ENCODE results near the gene SACS.
A peak's percentile ranks its signal among the peaks of the same experiment; 100 is the strongest.

The SACS gene

GRCh38 chr13:23365652-23366051 is 67.8 kb downstream of the SACS start:
- DNase-seq: no peak
- no peaks in the 10 kb centered on the region for H3K9me3 ChIP-seq (ENCODE audit: severe bottlenecking)
- no peak overlapping the region for H3K4me3 ChIP-seq (ENCODE audit: low read depth, low read length)
- H3K27me3 ChIP-seq (ENCODE audit: insufficient read depth, low read depth, severe bottlenecking): no peaks in the 10 kb centered on the region
- no peak for TF ChIP-seq CTCF (IDR thresholded peaks at IDR 0.05; ENCODE audit: low read depth, low read length)
- peaks cover 94% of the 10 kb centered on the region for H3K36me3 ChIP-seq
- no peak overlapping the region for H3K27ac ChIP-seq

GRCh38 chr13:23359882-23360281 is 73.6 kb downstream of the SACS start:
- no peak overlapping the region for H3K27ac ChIP-seq
- H3K4me3 ChIP-seq (ENCODE audit: low read depth, low read length): no peak overlapping the region
- DNase-seq: no peak
- no peaks in the 10 kb centered on the region for H3K9me3 ChIP-seq (ENCODE audit: severe bottlenecking)
- no peak for TF ChIP-seq CTCF (IDR thresholded peaks at IDR 0.05; ENCODE audit: low read depth, low read length)
- peaks cover 89% of the 10 kb centered on the region for H3K36me3 ChIP-seq
- H3K27me3 ChIP-seq (ENCODE audit: insufficient read depth, low read depth, severe bottlenecking): no peaks in the 10 kb centered on the region

GRCh38 chr13:23357349-23357748 is 76.2 kb downstream of the SACS start:
- no peak for TF ChIP-seq CTCF (IDR thresholded peaks at IDR 0.05; ENCODE audit: low read depth, low read length)
- Histone ChIP-seq H3K36me3 (peaks cover 85% of the 10 kb centered on the region), H3K27ac (no peak overlapping the region)

GRCh38 chr13:23356368-23356767 is 77.1 kb downstream of the SACS start:
- no peak for DNase-seq
- Histone ChIP-seq H3K4me3 (ENCODE audit: low read depth, low read length) (no peak overlapping the region), H3K36me3 (peaks cover 78% of the 10 kb centered on the region), H3K27ac (no peak overlapping the region), H3K27me3 (ENCODE audit: insufficient read depth, low read depth, severe bottlenecking) (no peaks in the 10 kb centered on the region), H3K9me3 (ENCODE audit: severe bottlenecking) (no peaks in the 10 kb centered on the region)
- no peak for TF ChIP-seq CTCF (IDR thresholded peaks at IDR 0.05; ENCODE audit: low read depth, low read length)

More at GRCh38 chr13:23357349-23357748, 76.2 kb downstream of the SACS start:
- H3K27me3 ChIP-seq (ENCODE audit: insufficient read depth, low read depth, severe bottlenecking): no peaks in the 10 kb centered on the region
- no peaks in the 10 kb centered on the region for H3K9me3 ChIP-seq (ENCODE audit: severe bottlenecking)
- no peak for DNase-seq
- no peak overlapping the region for H3K4me3 ChIP-seq (ENCODE audit: low read depth, low read length)

- Histone ChIP-seq H3K27me3 (ENCODE audit: insufficient read depth, low read depth, severe bottlenecking) (no peaks in the 10 kb centered on the region), H3K4me3 (ENCODE audit: low read depth, low read length) (no peak overlapping the region), H3K27ac (no peak overlapping the region), H3K9me3 (ENCODE audit: severe bottlenecking) (no peaks in the 10 kb centered on the region), H3K36me3 (peaks cover 80% of the 10 kb centered on the region)
- DNase-seq: no peak
- TF ChIP-seq CTCF (IDR thresholded peaks at IDR 0.05; ENCODE audit: low read depth, low read length): no peak
These were observed 79.0 kb downstream of the SACS start for GRCh38 chr13:23354520-23354919.

- Histone ChIP-seq H3K27ac (no peak overlapping the region), H3K36me3 (peaks cover 80% of the 10 kb centered on the region), H3K9me3 (ENCODE audit: severe bottlenecking) (no peaks in the 10 kb centered on the region), H3K4me3 (ENCODE audit: low read depth, low read length) (no peak overlapping the region), H3K27me3 (ENCODE audit: insufficient read depth, low read depth, severe bottlenecking) (no peaks in the 10 kb centered on the region)
- no peak for TF ChIP-seq CTCF (IDR thresholded peaks at IDR 0.05; ENCODE audit: low read depth, low read length)
- peak; percentile 25 for DNase-seq
These were observed 81.3 kb downstream of the SACS start for GRCh38 chr13:23352161-23352560.
